Lower lobe of right lung (tissue), 2 donors: ENCODE results near the gene CTDSP1. TPM values are rescaled to one million over a fixed set of nuclear protein-coding genes. Genes with fewer than 3 reads are reported as not detected.

Experiments used
- ATAC-seq, 2 donors: fragments of 200-7000 bp; cut with Tn5 transposase; one replicate each; pipeline ENCODE4 v1.9.1; 2020 to 2022; ENCODE audit warnings: mild to moderate bottlenecking in 2 of 2, moderate library complexity in 2 of 2
- DNase-seq: peaks from one replicate; pipeline ENCODE4 v3.0.0-alpha.2; 2020
- H3K27ac ChIP-seq: fragments of 200-600 bp; one replicate; pipeline ENCODE4 v1.8.0; 2022
- H3K27me3 ChIP-seq: fragments of 200-600 bp; one replicate; pipeline ENCODE4 v1.8.0; 2022; ENCODE audit warnings: low read depth
- H3K36me3 ChIP-seq: fragments of 200-600 bp; one replicate; pipeline ENCODE4 v1.8.0; 2022; ENCODE audit warnings: mild to moderate bottlenecking
- H3K4me1 ChIP-seq: fragments of 200-600 bp; one replicate; pipeline ENCODE4 v1.8.0; 2022
- H3K4me3 ChIP-seq: fragments of 200-600 bp; one replicate; pipeline ENCODE4 v1.8.0; 2022; ENCODE audit warnings: mild to moderate bottlenecking
- H3K9me3 ChIP-seq: fragments of 200-600 bp; one replicate; pipeline ENCODE4 v1.8.0; 2022
- intact Hi-C: fragments of 100-400 bp; cut with DNase I; formaldehyde crosslinking; loops from one replicate; pipeline ENCODE4 v1.11.0; 2022
- total RNA-seq: library from RNA; stranded (reverse); fragmentation: NEBNext Ultra II Directional; extraction: Animal tissue kit (Norgen Biotek cat#: 25700); gene quantifications from one replicate; pipeline ENCODE4 v1.2.1, GENCODE V29; 2021
- TF ChIP-seq, protein P1 (sequence below): fragments of 200-600 bp; IDR thresholded peaks from one replicate; pipeline ENCODE4 v1.8.0; 2022; ENCODE audit warnings: antibody characterized with exemption, mild to moderate bottlenecking
- donor health status: DM: no; HTN: yes; CAD: no; lungs with severe emphysema.

The CTDSP1 gene
- total RNA-seq, 1 donor from 2014 or later = 168 TPM

DNA sequence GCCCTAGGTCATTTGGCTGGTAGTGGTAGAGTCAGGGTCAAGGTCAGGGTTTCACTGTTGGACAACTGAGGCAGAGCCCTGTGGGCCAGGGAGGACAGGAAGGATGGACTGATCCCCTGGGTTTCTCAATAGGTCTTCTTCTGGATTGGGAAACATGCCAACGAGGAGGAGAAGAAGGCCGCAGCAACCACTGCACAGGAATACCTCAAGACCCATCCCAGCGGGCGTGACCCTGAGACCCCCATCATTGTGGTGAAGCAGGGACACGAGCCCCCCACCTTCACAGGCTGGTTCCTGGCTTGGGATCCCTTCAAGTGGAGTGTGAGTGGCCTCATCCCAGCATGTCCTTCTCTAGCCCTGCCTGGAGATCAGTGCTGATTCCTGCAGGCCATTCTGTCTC lies 37.3 kb downstream of the CTDSP1 start:
- DNase-seq (peak; percentile 23), ATAC-seq (no peak)
- Histone ChIP-seq H3K4me1 (no peaks in the 10 kb centered on the region), H3K27ac (no peak overlapping the region), H3K36me3 (no peaks in the 10 kb centered on the region), H3K4me3 (no peak overlapping the region), H3K9me3 (no peaks in the 10 kb centered on the region), H3K27me3 (no peaks in the 10 kb centered on the region)
- intact Hi-C loops = no loop called here
- TF ChIP-seq, protein P1, sequence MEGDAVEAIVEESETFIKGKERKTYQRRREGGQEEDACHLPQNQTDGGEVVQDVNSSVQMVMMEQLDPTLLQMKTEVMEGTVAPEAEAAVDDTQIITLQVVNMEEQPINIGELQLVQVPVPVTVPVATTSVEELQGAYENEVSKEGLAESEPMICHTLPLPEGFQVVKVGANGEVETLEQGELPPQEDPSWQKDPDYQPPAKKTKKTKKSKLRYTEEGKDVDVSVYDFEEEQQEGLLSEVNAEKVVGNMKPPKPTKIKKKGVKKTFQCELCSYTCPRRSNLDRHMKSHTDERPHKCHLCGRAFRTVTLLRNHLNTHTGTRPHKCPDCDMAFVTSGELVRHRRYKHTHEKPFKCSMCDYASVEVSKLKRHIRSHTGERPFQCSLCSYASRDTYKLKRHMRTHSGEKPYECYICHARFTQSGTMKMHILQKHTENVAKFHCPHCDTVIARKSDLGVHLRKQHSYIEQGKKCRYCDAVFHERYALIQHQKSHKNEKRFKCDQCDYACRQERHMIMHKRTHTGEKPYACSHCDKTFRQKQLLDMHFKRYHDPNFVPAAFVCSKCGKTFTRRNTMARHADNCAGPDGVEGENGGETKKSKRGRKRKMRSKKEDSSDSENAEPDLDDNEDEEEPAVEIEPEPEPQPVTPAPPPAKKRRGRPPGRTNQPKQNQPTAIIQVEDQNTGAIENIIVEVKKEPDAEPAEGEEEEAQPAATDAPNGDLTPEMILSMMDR = no peak

DNA sequence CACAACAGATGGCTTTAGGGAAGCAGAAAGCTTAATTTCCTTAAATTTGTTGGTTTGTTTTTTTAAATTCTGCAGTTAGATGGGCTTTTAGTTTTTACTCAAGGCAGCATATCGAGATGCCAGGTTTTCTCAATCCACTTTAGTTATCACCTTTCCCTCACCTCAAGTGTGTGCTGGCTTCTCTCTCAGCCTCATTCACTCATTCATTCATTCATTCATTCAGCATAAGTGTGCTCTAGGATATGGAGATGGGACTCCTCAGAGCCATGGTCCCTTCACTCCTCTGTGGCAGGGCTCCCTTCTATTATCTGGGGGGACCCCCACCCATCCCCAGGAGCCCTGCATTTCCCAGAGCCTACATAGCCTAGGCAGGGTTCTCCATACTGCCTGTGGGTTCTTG lies 38.3 kb downstream of the CTDSP1 start:
- intact Hi-C loops = no loop called here
- Histone ChIP-seq H3K27me3 (no peaks in the 10 kb centered on the region), H3K4me3 (no peak overlapping the region), H3K27ac (no peak overlapping the region), H3K36me3 (no peaks in the 10 kb centered on the region), H3K9me3 (no peaks in the 10 kb centered on the region), H3K4me1 (no peaks in the 10 kb centered on the region)
- ATAC-seq (no peak), DNase-seq (no peak)
- TF ChIP-seq, protein P1 = no peak

DNA sequence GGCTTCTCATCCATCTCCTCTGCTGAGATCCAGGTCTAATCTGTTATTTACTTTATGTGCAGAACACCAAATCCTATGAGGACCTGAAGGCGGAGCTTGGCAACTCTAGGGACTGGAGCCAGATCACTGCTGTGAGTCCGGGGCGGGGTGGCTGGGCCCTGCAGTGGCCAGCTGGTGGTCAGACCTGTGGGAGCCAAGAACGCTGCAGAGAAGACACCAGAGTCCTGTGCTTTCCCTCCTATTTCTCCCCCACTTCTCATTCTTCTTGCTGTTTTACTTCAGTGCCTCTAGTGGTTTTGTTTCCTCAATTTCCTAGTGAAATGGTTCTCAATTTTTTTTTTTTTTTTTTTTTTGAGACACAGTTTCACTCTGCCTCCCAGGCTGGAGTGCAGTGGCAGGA lies 38.9 kb downstream of the CTDSP1 start:
- H3K36me3 ChIP-seq = no peaks in the 10 kb centered on the region
- no peaks in the 10 kb centered on the region for H3K9me3 ChIP-seq
- intact Hi-C loops = no loop called here
- DNase-seq (peak; percentile 41), ATAC-seq (no peak)
- no peak overlapping the region for H3K4me3 ChIP-seq
- no peaks in the 10 kb centered on the region for H3K4me1 ChIP-seq
- TF ChIP-seq, protein P1 = no peak
- no peak overlapping the region for H3K27ac ChIP-seq
- no peaks in the 10 kb centered on the region for H3K27me3 ChIP-seq

GRCh38 chr2:218444692-218445357 lies 45.2 kb downstream of the CTDSP1 start:
- Histone ChIP-seq H3K4me3 (no peak overlapping the region), H3K27ac (no peak overlapping the region), H3K4me1 (no peaks in the 10 kb centered on the region), H3K36me3 (peaks cover 25% of the 10 kb centered on the region), H3K27me3 (no peaks in the 10 kb centered on the region), H3K9me3 (no peaks in the 10 kb centered on the region)
- DNase-seq (no peak), ATAC-seq (no peak)
- intact Hi-C loops = no loop called here
- TF ChIP-seq, protein P1 = no peak

GRCh38 chr2:218445602-218446001 lies 45.9 kb downstream of the CTDSP1 start:
- Histone ChIP-seq H3K36me3 (peaks cover 26% of the 10 kb centered on the region), H3K27ac (no peak overlapping the region), H3K4me1 (no peaks in the 10 kb centered on the region), H3K27me3 (no peaks in the 10 kb centered on the region), H3K9me3 (no peaks in the 10 kb centered on the region), H3K4me3 (no peak overlapping the region)
- intact Hi-C loops = no loop called here
- DNase-seq = no peak
- TF ChIP-seq, protein P1 = no peak
- ATAC-seq = no peak
